ENCODE measurements around the gene CD82. TPM values are rescaled to one million over a fixed set of nuclear protein-coding genes. Genes with fewer than 3 reads are reported as not detected.

CD82 gene
- total and polyA plus RNA-seq, 2 of the 13 experiments (the other 11 are each of a cell fraction or from before 2014, with no cell fraction given) = 0.05 TPM; not detected in 1

DNA sequence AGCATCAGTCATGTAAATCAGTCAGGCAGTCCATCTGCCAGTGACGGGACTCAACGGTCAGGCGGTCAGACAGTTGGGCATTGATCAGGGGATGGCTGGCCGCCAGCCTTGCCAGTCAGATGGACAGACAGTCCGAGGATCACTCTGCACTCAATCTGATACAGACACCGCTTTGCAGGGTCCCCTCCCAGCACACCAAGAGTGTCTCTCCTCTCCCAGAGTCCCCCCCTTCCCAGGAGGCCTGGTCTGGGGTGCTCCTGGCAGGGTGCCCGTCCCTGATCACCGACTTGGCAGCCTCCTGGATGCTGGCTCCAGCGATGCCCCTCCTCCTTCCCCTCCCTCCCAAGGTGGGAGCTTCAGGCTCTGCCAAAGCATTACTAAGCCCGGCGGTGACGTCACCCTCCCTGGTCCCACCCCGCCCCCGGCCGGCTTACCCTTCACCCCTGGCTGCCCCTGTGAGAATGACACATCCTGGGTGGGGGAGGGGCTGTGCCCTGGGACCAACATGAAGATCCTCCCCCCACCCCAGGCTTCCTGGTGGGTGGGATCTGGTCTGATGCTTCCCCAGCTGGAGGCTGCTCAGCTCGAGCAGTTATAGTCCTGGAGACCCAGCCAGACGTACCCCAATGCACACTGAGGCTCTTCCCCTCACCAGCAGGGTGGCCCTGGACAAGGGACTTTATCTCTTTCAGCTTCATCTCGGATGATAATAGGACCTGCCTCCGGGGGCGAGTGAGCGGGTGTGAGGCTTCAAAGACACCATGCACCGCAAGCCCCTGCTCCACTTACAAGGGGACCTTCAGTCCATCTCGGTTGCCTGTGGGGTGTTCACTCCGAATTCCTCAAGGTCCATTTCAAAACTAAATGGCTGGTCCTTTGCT is 69.2 kb downstream of the CD82 start:
- no peaks in the 10 kb centered on the region for H3K36me3 ChIP-seq (replicated peaks in 1 of 2; ENCODE audit: control insufficient read depth in 1 of 2, insufficient read depth in 2 of 2, low read length in 2 of 2)
- H3K9me3 ChIP-seq (ENCODE audit: low read length) = no peaks in the 10 kb centered on the region
- H3K27ac ChIP-seq (ENCODE audit: extremely low read length, insufficient read depth, low read length) = no peak overlapping the region
- TF ChIP-seq, protein P1, sequence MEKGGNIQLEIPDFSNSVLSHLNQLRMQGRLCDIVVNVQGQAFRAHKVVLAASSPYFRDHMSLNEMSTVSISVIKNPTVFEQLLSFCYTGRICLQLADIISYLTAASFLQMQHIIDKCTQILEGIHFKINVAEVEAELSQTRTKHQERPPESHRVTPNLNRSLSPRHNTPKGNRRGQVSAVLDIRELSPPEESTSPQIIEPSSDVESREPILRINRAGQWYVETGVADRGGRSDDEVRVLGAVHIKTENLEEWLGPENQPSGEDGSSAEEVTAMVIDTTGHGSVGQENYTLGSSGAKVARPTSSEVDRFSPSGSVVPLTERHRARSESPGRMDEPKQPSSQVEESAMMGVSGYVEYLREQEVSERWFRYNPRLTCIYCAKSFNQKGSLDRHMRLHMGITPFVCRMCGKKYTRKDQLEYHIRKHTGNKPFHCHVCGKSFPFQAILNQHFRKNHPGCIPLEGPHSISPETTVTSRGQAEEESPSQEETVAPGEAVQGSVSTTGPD (CRISPR knock-in tag; IDR thresholded peaks at IDR 0.05) = no peak
- TF ChIP-seq CREB1 (IDR thresholded peaks at IDR 0.05) (peak; percentile 89), CREB1 (CRISPR knock-in tag; IDR thresholded peaks at IDR 0.05) (no peak), ATF7 (IDR thresholded peaks at IDR 0.05) (peak; percentile 88), ATF7 (CRISPR knock-in tag; IDR thresholded peaks at IDR 0.05) (no peak)
- no peaks in the 10 kb centered on the region for H3K79me2 ChIP-seq (ENCODE audit: insufficient read depth, low read length)
- H3K4me2 ChIP-seq (ENCODE audit: low read depth, low read length) = no peak overlapping the region
- H3K27me3 ChIP-seq (ENCODE audit: control insufficient read depth in 1 of 2, insufficient read depth in 2 of 2, low read length in 2 of 2) = peaks cover 0 to 8% of the 10 kb centered on the region in 2 experiments; a peak in 2 of 5 replicates
- no peak overlapping the region for H2AFZ ChIP-seq (ENCODE audit: low read length)
- BruUV-seq (replicated peaks) = no TSS peak
- ATAC-seq = no peak
- ChIA-PET CTCF (ENCODE audit: low intra/inter-chr PET ratio, low total read pairs) (no interaction called here), POLR2A (no interaction called here)
- in situ Hi-C loops (cut with HindIII; ENCODE audit: extremely low pct_ligation_motif_present, low pct_unique_long_range_greater_than_20kb) = no loop called here
- H3K4me1 ChIP-seq (ENCODE audit: insufficient read depth, low read length) = no peaks in the 10 kb centered on the region
- H4K20me1 ChIP-seq (ENCODE audit: insufficient read depth, low read length) = no peaks in the 10 kb centered on the region
- 0% methylated on average over 2 of the region's 24 CpGs for WGBS (ENCODE audit: low lambda C conversion rate)
- DNase-seq (ENCODE audit: low spot score) = no peak
- no peak overlapping the region for H3K9ac ChIP-seq (ENCODE audit: insufficient read depth, low read depth, low read length)
- no peak overlapping the region for H3K4me3 ChIP-seq (replicated peaks in 1 of 3; ENCODE audit: insufficient read depth in 1 of 3, low read depth in 2 of 3, low read length in 3 of 3)
- intact Hi-C loops (cut with micrococcal nuclease; ENCODE audit: unreplicated experiment) = no loop called here
- FAIRE-seq = no peak

DNA sequence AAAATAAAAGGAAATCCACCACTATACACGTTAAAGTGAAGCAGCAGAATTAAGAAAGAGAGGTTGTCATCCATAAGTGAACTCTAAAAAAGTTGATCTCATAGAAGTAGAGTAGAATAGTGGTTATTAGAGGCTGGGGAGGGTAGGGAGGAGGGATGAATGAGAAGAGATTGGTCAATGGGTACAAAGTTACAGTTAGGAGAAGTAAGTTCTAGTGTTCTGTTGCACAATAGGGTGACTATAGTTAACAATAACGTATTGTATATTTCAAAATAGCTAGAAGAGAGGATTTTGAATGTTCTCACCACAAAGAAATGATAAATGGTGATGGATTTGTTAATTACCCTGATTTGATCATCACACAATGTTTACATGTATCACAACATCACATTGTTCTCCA is 72.0 kb downstream of the CD82 start:
- WGBS (ENCODE audit: low lambda C conversion rate) = 0% methylated on average over 2 of the region's 2 CpGs
- BruUV-seq (replicated peaks) = no TSS peak
- Histone ChIP-seq H3K9me3 (ENCODE audit: low read length) (no peaks in the 10 kb centered on the region), H4K20me1 (ENCODE audit: insufficient read depth, low read length) (no peaks in the 10 kb centered on the region), H3K4me2 (ENCODE audit: low read depth, low read length) (no peak overlapping the region), H3K9ac (ENCODE audit: insufficient read depth, low read depth, low read length) (no peak overlapping the region), H3K4me1 (ENCODE audit: insufficient read depth, low read length) (no peaks in the 10 kb centered on the region), H2AFZ (ENCODE audit: low read length) (no peak overlapping the region), H3K36me3 (replicated peaks in 1 of 2; ENCODE audit: control insufficient read depth in 1 of 2, insufficient read depth in 2 of 2, low read length in 2 of 2) (no peaks in the 10 kb centered on the region), H3K79me2 (ENCODE audit: insufficient read depth, low read length) (no peaks in the 10 kb centered on the region), H3K27ac (ENCODE audit: extremely low read length, insufficient read depth, low read length) (no peak overlapping the region), H3K27me3 (ENCODE audit: control insufficient read depth in 1 of 2, insufficient read depth in 2 of 2, low read length in 2 of 2) (no peaks in the 10 kb centered on the region), H3K4me3 (replicated peaks in 1 of 3; ENCODE audit: insufficient read depth in 1 of 3, low read depth in 2 of 3, low read length in 3 of 3) (no peak overlapping the region)
- ATAC-seq (no peak), DNase-seq (ENCODE audit: low spot score) (no peak), FAIRE-seq (no peak)
- intact Hi-C loops (cut with micrococcal nuclease; ENCODE audit: unreplicated experiment) (no loop called here), in situ Hi-C loops (cut with HindIII; ENCODE audit: extremely low pct_ligation_motif_present, low pct_unique_long_range_greater_than_20kb) (no loop called here)
- CTCF ChIA-PET (ENCODE audit: low intra/inter-chr PET ratio, low total read pairs) = no interaction called here
- no peak for TF ChIP-seq SOX13 (IDR thresholded peaks at IDR 0.05)
- 0 out of 4 replicates have a peak, but pooled peaks of 1 of the 2 experiments have one; percentile 9 for TF ChIP-seq SOX13 (CRISPR knock-in tag; conservative IDR thresholded peaks at IDR 0.05 in 1 of 2, IDR thresholded peaks at IDR 0.05 in 1 of 2)
- TF ChIP-seq, protein P2, sequence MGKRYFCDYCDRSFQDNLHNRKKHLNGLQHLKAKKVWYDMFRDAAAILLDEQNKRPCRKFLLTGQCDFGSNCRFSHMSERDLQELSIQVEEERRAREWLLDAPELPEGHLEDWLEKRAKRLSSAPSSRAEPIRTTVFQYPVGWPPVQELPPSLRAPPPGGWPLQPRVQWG (CRISPR knock-in tag; IDR thresholded peaks at IDR 0.05; ENCODE audit: borderline replicate concordance, low read depth) = no peak
- TF ChIP-seq CEBPB (IDR thresholded peaks at IDR 0.05; ENCODE audit: borderline replicate concordance, low read depth, low read length) = peak; percentile 71; the same call in 1 of the 2 replicates
- no peak for TF ChIP-seq KDM5B (CRISPR knock-in tag; IDR thresholded peaks at IDR 0.05; ENCODE audit: borderline replicate concordance)
- TF ChIP-seq, protein P3, sequence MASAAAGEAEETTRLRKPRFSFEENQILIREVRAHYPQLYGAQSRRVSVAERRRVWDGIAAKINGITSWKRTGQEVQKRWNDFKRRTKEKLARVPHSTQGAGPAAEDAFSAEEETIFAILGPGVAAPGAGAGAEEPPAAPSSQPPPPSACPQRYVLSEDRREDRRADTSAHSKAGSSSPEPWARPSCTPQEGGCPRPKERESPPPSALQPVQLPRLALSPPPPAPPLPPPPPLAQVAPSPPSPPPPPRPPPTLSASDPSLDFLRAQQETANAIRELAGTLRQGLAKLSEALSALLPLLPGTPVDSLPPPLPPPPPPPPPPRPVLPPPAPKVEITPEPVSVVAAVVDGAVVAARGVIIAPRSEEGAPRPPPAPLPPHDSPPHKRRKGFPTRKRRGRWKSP (CRISPR knock-in tag; IDR thresholded peaks at IDR 0.05) = no peak
- POLR2A ChIA-PET = no interaction called here
